GM12875 (cell line): ENCODE results near the gene ULK3.

ENCODE experiments used
- H3K4me3 ChIP-seq: one replicate; pipeline ENCODE4 v1.5.1; 2011; ENCODE audit warnings: low read depth, low read length, control low read depth
- TF ChIP-seq, protein P1 (sequence below): IDR thresholded peaks from 2 replicates; pipeline ENCODE4 v1.5.1; 2011; ENCODE audit warnings: low read depth, mild to moderate bottlenecking, control low read depth, inconsistent platforms, low read length, moderate library complexity, borderline replicate concordance; ENCODE audit not compliant: insufficient read depth

Gene ULK3

DNA sequence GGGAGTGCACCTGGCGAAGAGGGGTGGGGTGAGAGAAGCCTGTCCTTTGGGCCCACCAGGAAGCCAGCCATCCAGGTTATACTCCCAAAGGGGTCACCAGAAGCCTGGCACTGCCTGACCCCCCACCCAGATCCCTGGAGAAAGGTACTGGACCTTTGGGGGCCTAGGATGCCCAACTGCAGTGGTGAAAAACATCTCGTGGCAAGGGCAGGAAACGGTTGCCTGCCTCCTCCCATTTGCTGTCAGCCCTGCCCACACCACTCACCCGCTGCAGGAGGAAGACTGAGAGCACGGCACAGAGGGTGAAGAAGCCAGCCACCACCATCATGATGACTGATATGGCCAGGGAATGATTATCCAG, 2.2 kb upstream of the ULK3 start:
- TF ChIP-seq, protein P1, sequence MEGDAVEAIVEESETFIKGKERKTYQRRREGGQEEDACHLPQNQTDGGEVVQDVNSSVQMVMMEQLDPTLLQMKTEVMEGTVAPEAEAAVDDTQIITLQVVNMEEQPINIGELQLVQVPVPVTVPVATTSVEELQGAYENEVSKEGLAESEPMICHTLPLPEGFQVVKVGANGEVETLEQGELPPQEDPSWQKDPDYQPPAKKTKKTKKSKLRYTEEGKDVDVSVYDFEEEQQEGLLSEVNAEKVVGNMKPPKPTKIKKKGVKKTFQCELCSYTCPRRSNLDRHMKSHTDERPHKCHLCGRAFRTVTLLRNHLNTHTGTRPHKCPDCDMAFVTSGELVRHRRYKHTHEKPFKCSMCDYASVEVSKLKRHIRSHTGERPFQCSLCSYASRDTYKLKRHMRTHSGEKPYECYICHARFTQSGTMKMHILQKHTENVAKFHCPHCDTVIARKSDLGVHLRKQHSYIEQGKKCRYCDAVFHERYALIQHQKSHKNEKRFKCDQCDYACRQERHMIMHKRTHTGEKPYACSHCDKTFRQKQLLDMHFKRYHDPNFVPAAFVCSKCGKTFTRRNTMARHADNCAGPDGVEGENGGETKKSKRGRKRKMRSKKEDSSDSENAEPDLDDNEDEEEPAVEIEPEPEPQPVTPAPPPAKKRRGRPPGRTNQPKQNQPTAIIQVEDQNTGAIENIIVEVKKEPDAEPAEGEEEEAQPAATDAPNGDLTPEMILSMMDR, result no peak
- no peak overlapping the region for H3K4me3 ChIP-seq

DNA sequence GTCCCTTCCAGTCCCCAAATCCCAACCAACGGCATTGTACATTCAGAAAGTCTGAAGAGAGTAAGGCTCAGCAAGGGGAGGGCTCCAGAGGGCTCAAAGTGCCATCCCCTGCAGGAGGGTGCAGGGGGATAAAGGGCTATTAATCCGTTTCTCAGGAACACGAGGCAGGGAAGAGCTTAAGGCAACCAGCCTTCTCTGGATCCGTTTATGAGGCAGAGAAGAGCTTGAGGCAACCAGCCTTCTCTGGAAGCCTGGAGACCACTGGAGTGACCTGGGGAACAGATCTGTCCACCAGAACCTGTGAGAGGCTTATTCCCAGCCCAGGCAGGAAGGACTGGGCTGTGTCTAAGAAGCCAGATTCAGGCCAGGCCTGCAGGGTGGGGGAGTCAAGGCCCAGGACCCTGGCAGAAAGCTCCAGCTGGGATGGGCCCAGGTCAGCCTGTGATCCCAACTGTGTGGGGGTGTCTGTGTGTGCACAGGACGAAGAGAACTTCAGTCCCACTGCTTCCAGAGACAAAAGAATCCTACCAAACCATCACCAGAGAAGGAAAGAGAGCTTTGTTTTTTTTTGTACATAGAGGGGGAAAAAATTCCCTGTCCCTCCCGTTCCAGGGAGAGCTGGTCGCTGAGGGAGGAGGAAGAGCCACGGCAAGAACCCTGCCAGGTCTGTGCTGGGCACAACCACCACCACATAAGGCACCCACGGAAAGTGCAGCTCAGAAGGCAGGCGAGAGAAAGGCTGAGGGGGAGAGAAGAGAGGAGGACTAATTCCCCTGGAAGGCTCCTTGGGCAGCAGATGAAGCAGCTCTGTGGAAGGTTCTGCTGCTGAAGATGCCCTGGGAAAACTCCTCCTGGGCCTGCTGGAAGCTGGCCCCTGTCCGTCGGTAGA, 1.6 kb upstream of the ULK3 start:
- no peak overlapping the region for H3K4me3 ChIP-seq
- TF ChIP-seq, protein P1, result no peak

DNA sequence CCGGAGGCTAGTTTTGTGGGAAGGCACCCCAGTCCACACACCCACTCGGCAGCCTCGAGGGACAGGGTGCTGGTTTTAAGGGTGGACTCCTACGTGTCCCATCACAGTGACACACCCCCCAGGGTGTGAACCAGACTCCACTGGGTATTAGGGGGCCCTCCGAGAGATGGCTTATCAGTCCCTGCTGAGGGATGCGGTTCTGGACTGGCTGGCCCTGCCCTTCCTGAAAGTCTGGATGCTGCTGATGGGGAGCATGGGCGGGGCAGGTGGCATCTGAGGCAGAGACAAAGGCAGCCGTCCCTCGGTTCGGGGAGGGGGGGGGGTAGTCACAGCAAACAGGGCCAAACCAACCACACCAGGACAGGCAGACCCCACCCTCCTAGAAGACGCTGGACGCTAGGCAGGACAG, 939 bp upstream of the ULK3 start:
- peak overlapping the region; percentile 15 for H3K4me3 ChIP-seq
- TF ChIP-seq, protein P1, result no peak

DNA sequence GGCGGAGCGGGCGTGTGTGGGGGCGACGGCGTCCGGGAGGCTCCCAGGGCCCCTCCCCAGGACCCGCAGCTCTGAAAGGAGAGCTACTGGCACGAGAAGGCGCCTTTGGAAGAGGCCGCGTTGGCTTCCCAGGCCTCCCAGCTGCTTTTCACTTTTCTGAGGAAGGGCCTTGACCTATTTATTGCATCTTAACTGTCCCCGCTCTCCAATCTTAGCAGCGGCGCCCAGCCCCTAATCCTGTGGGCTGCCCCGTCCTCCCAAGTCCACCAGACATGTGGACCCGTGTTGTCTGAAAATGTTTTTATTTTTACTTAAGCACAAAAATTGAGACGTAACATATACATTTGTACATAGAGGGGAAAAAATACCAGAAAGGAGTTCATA, 481 bp upstream of the ULK3 start:
- TF ChIP-seq, protein P1, result no peak
- H3K4me3 ChIP-seq, result peak overlapping the region; percentile 51

DNA sequence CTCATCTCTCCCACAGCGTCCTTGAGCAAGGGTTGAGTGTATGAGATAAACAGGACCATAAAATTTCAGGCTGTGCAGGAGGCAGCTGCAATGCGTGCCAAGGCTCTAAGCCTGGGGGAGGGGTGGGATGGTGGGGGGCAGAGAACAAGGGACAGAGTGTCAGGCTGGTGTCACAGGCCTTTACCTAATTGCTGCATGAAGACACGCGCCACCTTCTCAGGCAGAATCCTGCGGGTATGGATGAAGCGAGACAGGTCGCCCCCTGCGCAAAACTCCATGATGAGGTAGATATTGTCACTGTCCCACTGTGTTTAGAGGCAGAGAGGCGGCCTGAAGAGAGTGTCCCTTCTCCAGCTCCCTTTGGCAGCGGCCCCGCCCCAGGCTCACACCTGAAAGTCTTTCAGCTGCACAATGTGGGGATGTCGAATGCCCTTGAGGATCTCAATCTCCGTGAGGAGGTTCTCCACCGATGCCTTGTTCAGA, 1.0 kb downstream of the ULK3 start:
- TF ChIP-seq, protein P1, result no peak

DNA sequence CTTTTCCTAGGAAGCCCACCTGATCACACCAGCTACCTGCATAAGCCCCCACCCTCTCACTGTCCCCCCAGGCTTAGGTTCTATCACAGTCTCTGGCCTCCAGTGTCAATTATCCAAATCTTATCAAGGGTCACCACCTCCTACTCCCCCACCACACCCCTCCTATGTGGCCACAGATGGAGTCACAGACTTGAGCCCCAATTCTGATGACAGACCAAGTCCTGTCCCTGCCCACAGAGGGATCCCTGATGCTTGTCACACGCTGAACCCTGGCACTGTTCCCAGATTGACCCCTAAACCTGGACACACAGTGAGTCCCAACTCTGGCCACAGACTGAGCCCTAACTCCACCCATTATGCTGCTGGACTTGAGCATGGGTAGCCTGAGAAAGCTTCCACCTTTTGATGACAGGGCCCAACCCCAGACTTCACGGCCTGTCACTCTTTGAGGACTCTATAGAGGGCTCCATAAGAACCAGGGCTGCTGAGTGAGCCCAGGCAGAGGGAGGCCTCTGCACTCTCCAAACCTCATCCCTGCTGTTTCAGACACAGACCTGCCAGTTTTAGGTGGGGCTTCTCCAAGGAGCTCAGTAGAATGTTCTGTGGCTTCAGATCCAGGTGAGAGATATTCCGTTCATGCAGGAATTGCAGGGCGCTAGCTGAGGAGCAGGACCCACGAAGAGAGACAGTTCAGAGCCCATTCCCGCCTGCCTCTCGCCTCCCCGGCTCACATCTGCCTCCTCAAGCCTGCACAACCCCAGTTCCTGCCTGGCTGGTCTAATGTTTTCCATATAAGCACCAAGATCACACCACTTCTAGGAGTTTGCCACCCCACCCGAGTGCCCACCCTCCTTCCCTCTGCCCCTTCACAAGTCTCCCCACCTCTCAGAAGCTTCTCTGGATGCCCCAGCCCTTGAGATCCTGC, 1.8 kb downstream of the ULK3 start:
- H3K4me3 ChIP-seq, result no peak overlapping the region
- TF ChIP-seq, protein P1, result no peak

More for the DNA sequence above, 1.0 kb downstream of the ULK3 start:
- peak overlapping the region; percentile 75 for H3K4me3 ChIP-seq
